HepG2 (cell line): ENCODE results near the gene TMEM233. TPM values are rescaled to one million over a fixed set of nuclear protein-coding genes. Genes with fewer than 3 reads are reported as not detected.

Source experiments
- RERE ChIP-seq: IDR thresholded peaks from 2 replicates; pipeline ENCODE4 v1.6.1; 2016; ENCODE audit warnings: low read depth, missing genetic modification reagents, missing compliant biosample characterization
- ZBTB25 ChIP-seq: IDR thresholded peaks from 2 replicates; pipeline ENCODE4 v1.6.1; 2018; ENCODE audit warnings: missing genetic modification reagents
- ZNF407 ChIP-seq: sonication (generic); formaldehyde crosslinking; IDR thresholded peaks from one replicate; pipeline ENCODE4 v1.5.1; 2020; ENCODE audit warnings: mild to moderate bottlenecking, missing genetic modification reagents; ENCODE audit errors: not compliant biosample characterization
- ZNF451 ChIP-seq: sonication (generic); formaldehyde crosslinking; IDR thresholded peaks from 2 replicates; pipeline ENCODE4 v1.5.0; 2020; ENCODE audit warnings: mild to moderate bottlenecking, missing genetic modification reagents
- ZSCAN29 ChIP-seq: sonication (generic); formaldehyde crosslinking; conservative IDR thresholded peaks from 2 replicates; pipeline ENCODE4 v1.4.0; 2020; ENCODE audit warnings: mild to moderate bottlenecking, missing genetic modification reagents
- polyA plus RNA-seq, 8 experiments: library from polyadenylated mRNA; depleted of rRNA in 3 of 8; stranded (reverse) in 7 of 8; unstranded in 1 of 8; fragments of >200 nt; fragmentation: Illumina TruSeq in 4 of 8; extraction: Trizol in 4 of 8; gene quantifications; 2 replicates each; pipeline versions ENCODE4 v1.2.1 to v1.2.3, GENCODE V29; 2011 to 2016; ENCODE audit warnings: low read depth in 4 of 8, missing spikeins in 1 of 8, mixed read lengths in 1 of 8; ENCODE audit not compliant: insufficient read depth in 1 of 8
- total RNA-seq, 5 experiments: library from RNA; depleted of rRNA; stranded (reverse); fragments of >200 nt; fragmentation: Illumina TruSeq; extraction: Trizol; gene quantifications; 2 replicates each; pipeline ENCODE4 v1.2.3, GENCODE V29; 2016; ENCODE audit warnings: low read depth in 1 of 5

TMEM233 gene
- total and polyA plus RNA-seq, 2 of the 13 experiments (the other 11 are each of a cell fraction or from before 2014, with no cell fraction given), result 0.03 TPM; not detected in 1

- TF ChIP-seq ZNF407 (no peak), ZBTB25 (CRISPR knock-in tag) (no peak), RERE (CRISPR knock-in tag) (no peak), ZSCAN29 (CRISPR knock-in tag) (no peak), ZNF451 (CRISPR knock-in tag) (no peak)
Measured at GRCh38 chr12:119589634-119590033, 3.9 kb upstream of the TMEM233 start (continued).
